ENCODE measurements around the gene UGT1A1.

Gene UGT1A1

GRCh38 chr2:233758141-233758540 is 1.9 kb upstream of the UGT1A1 start:
- DNase-seq (ENCODE audit: low read depth): no peak

GRCh38 chr2:233758849-233759248 is 1.2 kb upstream of the UGT1A1 start:
- no peak for DNase-seq (ENCODE audit: low read depth)

- no peak for DNase-seq (ENCODE audit: low read depth)
Measured at GRCh38 chr2:233761040-233761769, 1.1 kb downstream of the UGT1A1 start.

- DNase-seq (ENCODE audit: low read depth): no peak
Measured at GRCh38 chr2:233764264-233764663, 4.2 kb downstream of the UGT1A1 start.

- no peak for DNase-seq (ENCODE audit: low read depth)
Measured at GRCh38 chr2:233764761-233765160, 4.7 kb downstream of the UGT1A1 start.

- DNase-seq (ENCODE audit: low read depth): no peak
Measured at GRCh38 chr2:233766416-233766815, 6.3 kb downstream of the UGT1A1 start.

- no peak for DNase-seq (ENCODE audit: low read depth)
Measured at GRCh38 chr2:233768076-233768475, 8.0 kb downstream of the UGT1A1 start.

- DNase-seq (ENCODE audit: low read depth): no peak
Measured at GRCh38 chr2:233769260-233769659, 9.2 kb downstream of the UGT1A1 start.

- no peak for DNase-seq (ENCODE audit: low read depth)
Measured at GRCh38 chr2:233772153-233772552, 12.1 kb downstream of the UGT1A1 start.

GRCh38 chr2:233772583-233772982 is 12.5 kb downstream of the UGT1A1 start:
- DNase-seq (ENCODE audit: low read depth): no peak

GRCh38 chr2:233773854-233774253 is 13.8 kb downstream of the UGT1A1 start:
- no peak for DNase-seq (ENCODE audit: low read depth)

- no peak for DNase-seq (ENCODE audit: low read depth)
Measured at GRCh38 chr2:233775414-233775813, 15.3 kb downstream of the UGT1A1 start.

GRCh38 chr2:233778030-233778429 is 18.0 kb downstream of the UGT1A1 start, which contains the start of gene MROH2A:
Gene MROH2A, plus strand, starts transcription at chr2:233778330. Its CDS starts 1,029 bp downstream, at chr2:233779359.
- DNase-seq (ENCODE audit: low read depth): no peak

- DNase-seq (ENCODE audit: low read depth): no peak
Measured at GRCh38 chr2:233779722-233780121, 19.7 kb downstream of the UGT1A1 start.

- no peak for DNase-seq (ENCODE audit: low read depth)
Measured at GRCh38 chr2:233780771-233781170, 20.7 kb downstream of the UGT1A1 start.

- DNase-seq (ENCODE audit: low read depth): no peak
Measured at GRCh38 chr2:233789554-233789953, 29.5 kb downstream of the UGT1A1 start.

- DNase-seq (ENCODE audit: low read depth): no peak
Measured at GRCh38 chr2:233791151-233791882, 31.2 kb downstream of the UGT1A1 start.

GRCh38 chr2:233791883-233792329 is 31.8 kb downstream of the UGT1A1 start:
- no peak for DNase-seq (ENCODE audit: low read depth)

- no peak for DNase-seq (ENCODE audit: low read depth)
Measured at GRCh38 chr2:233792720-233793119, 32.6 kb downstream of the UGT1A1 start.

- DNase-seq (ENCODE audit: low read depth): no peak
Measured at GRCh38 chr2:233793465-233794127, 33.5 kb downstream of the UGT1A1 start.

- DNase-seq (ENCODE audit: low read depth): no peak
Measured at GRCh38 chr2:233794128-233794658, 34.1 kb downstream of the UGT1A1 start.

- DNase-seq (ENCODE audit: low read depth): no peak
Measured at GRCh38 chr2:233795735-233796171, 35.7 kb downstream of the UGT1A1 start.
